ENCODE measurements around the gene CAMKMT. TPM values are rescaled to one million over a fixed set of nuclear protein-coding genes. Genes with fewer than 3 reads are reported as not detected.
A peak's percentile ranks its signal among the peaks of the same experiment; 100 is the strongest.

Gene CAMKMT
- total and polyA plus RNA-seq, 9 of the 15 experiments (the other 6 are each of a cell fraction or from before 2014, with no cell fraction given): 1.6 to 15.3 (median 7.4) TPM

DNA sequence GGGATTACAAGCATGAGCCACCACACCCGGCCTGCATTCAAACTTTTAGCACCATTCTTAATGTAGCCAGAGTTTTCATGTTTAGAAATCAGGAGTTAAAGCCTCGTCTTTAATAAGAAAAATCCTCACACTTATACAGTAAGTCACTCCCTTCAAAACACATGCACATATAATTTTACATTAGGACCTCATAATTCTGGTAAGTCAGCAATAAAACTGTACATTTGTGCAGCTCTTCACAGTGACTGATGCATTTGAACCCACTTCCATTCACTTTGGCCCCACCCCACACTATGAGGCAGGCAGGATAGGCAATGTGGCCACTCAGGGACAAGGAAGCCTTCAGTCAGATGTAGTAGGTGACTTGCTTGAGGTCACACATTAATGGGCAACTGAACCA, 438.0 kb downstream of the CAMKMT start:
- no peaks in the 10 kb centered on the region for H3K9me3 ChIP-seq (replicated peaks; ENCODE audit: control insufficient read depth, insufficient read depth, low read depth, low read length)
- FAIRE-seq (no peak), ATAC-seq (no peak), DNase-seq (ENCODE audit: extremely low read depth in 1 of 4, low spot score in 3 of 4) (no peak)
- no peaks in the 10 kb centered on the region for H3K9me1 ChIP-seq (ENCODE audit: control insufficient read depth, insufficient read depth, low read length)
- no peaks in the 10 kb centered on the region for H3K36me3 ChIP-seq (ENCODE audit: control insufficient read depth, insufficient read depth, low read length)
- no peak overlapping the region for H3K4me2 ChIP-seq (ENCODE audit: insufficient read depth, low read length)
- no peak overlapping the region for H3K27ac ChIP-seq (ENCODE audit: extremely low read depth, low read depth, low read length)
- BruUV-seq (replicated peaks): no TSS peak
- no peaks in the 10 kb centered on the region; the same call in 1 of the 2 replicates for H4K20me1 ChIP-seq (replicated peaks; ENCODE audit: control insufficient read depth, insufficient read depth, low read length)
- ChIA-PET CTCF (ENCODE audit: low intra/inter-chr PET ratio) (interaction anchor here (0.7 kb wide), 1 partner anchor 1200 kb away, joined by 3 read pairs; no protein-coding TSS in a partner anchor), POLR2A (interaction anchor here (0.6 kb wide), 1 partner anchor 118 kb away, joined by 3 read pairs; no protein-coding TSS in a partner anchor)
- H3K79me2 ChIP-seq (ENCODE audit: control insufficient read depth, insufficient read depth, low read length): no peaks in the 10 kb centered on the region
- H2AFZ ChIP-seq (ENCODE audit: low read depth, low read length): no peak overlapping the region
- 2% methylated on average over 2 of the region's 2 CpGs for WGBS (ENCODE audit: insufficient coverage, low coverage, missing lambda C conversion rate)
- in situ Hi-C loops (cut with MboI): no loop called here
- H3K9ac ChIP-seq (ENCODE audit: insufficient read depth in 1 of 2, low read depth in 2 of 2, low read length in 2 of 2): no peak overlapping the region
- intact Hi-C loops (cut with micrococcal nuclease): no loop called here
- H3K27me3 ChIP-seq (ENCODE audit: control insufficient read depth in 2 of 2, insufficient read depth in 2 of 2, low read length in 2 of 2): peaks cover 45 to 60% of the 10 kb centered on the region in 2 experiments; a peak in 4 of 5 replicates
- peaks cover 0 to 10% of the 10 kb centered on the region in 2 experiments; a peak in 1 of 5 replicates for H3K4me1 ChIP-seq (replicated peaks in 1 of 2; ENCODE audit: control insufficient read depth in 2 of 2, insufficient read depth in 2 of 2, low read length in 2 of 2)
- TF ChIP-seq ZNF316 (IDR thresholded peaks at IDR 0.05): 0 out of 2 replicates have a peak, but pooled peaks have one; percentile 24
- no peak for TF ChIP-seq KLF6 (CRISPR knock-in tag; IDR thresholded peaks at IDR 0.05; ENCODE audit: borderline replicate concordance)
- no peak for TF ChIP-seq KAT8 (IDR thresholded peaks at IDR 0.05; ENCODE audit: low read depth)
- TF ChIP-seq MITF (IDR thresholded peaks at IDR 0.05): no peak
- 0 out of 2 replicates have a peak, but pooled peaks have one; percentile 6 for TF ChIP-seq C11orf30 (IDR thresholded peaks at IDR 0.05; ENCODE audit: low read depth)
- TF ChIP-seq ZNF324 (CRISPR knock-in tag; IDR thresholded peaks at IDR 0.05): no peak
- no peak for TF ChIP-seq CEBPB (tag; IDR thresholded peaks at IDR 0.05)
- TF ChIP-seq ZNF174 (CRISPR knock-in tag; IDR thresholded peaks at IDR 0.05): no peak
- H3K4me3 ChIP-seq: no peak overlapping the region
